DND-41 (cell line): ENCODE results near the gene GPC5.

Experiments used
- ATAC-seq: fragments of 200-7000 bp; cut with Tn5 transposase; 3 replicates; pipeline ENCODE4 v1.9.1; 2021; ENCODE audit warnings: low read depth; ENCODE audit not compliant: insufficient read depth
- DNase-seq: peaks from one replicate; pipeline ENCODE4 v3.0.0-alpha.2; 2020
- H2AFZ ChIP-seq: 2 replicates; pipeline ENCODE4 v1.6.0; 2012; ENCODE audit warnings: low read depth, low read length
- H3K27ac ChIP-seq: 2 replicates; pipeline ENCODE4 v1.5.1; 2012; ENCODE audit warnings: low read length, inconsistent platforms
- H3K27me3 ChIP-seq: fragments of 200-600 bp; sonication (generic); 2 replicates; pipeline ENCODE4 v1.6.0; 2012; ENCODE audit warnings: low read length, mild to moderate bottlenecking, inconsistent platforms; ENCODE audit not compliant: insufficient read depth, poor library complexity
- H3K36me3 ChIP-seq: 2 replicates; pipeline ENCODE4 v1.5.1; 2012; ENCODE audit warnings: low read length, inconsistent platforms; ENCODE audit not compliant: insufficient read depth
- H3K4me1 ChIP-seq: 2 replicates; pipeline ENCODE4 v1.5.1; 2012; ENCODE audit warnings: mild to moderate bottlenecking, low read length; ENCODE audit not compliant: insufficient read depth
- H3K4me2 ChIP-seq: 2 replicates; pipeline ENCODE4 v1.6.0; 2012; ENCODE audit warnings: mild to moderate bottlenecking, moderate library complexity, low read length, inconsistent platforms; ENCODE audit not compliant: insufficient read depth
- H3K4me3 ChIP-seq, 2 experiments: fragments of 200-600 bp in 1 of 2; shearing (Covaris generic) in 1 of 2; 2 replicates each; pipeline ENCODE4 v1.5.1; 2012 to 2016; ENCODE audit warnings: inconsistent platforms in 2 of 2, low read length in 2 of 2, mild to moderate bottlenecking in 2 of 2, low read depth in 1 of 2, moderate library complexity in 1 of 2
- H3K79me2 ChIP-seq: 2 replicates; pipeline ENCODE4 v1.6.0; 2012; ENCODE audit warnings: low read length, inconsistent platforms; ENCODE audit not compliant: insufficient read depth
- H3K9ac ChIP-seq: 2 replicates; pipeline ENCODE4 v1.6.0; 2012; ENCODE audit warnings: low read depth, mild to moderate bottlenecking, inconsistent platforms, low read length, moderate library complexity
- H3K9me3 ChIP-seq: 2 replicates; pipeline ENCODE4 v1.5.1; 2012; ENCODE audit warnings: low read length, moderate library complexity, mild to moderate bottlenecking, inconsistent platforms; ENCODE audit not compliant: insufficient read depth, severe bottlenecking
- H4K20me1 ChIP-seq: 2 replicates; pipeline ENCODE4 v1.6.0; 2012; ENCODE audit warnings: low read length; ENCODE audit not compliant: insufficient read depth
- CTCF ChIP-seq: IDR thresholded peaks from 2 replicates; pipeline ENCODE4 v1.5.1; 2012; ENCODE audit warnings: borderline replicate concordance, low read length, moderate library complexity, mild to moderate bottlenecking; ENCODE audit not compliant: poor library complexity, severe bottlenecking; ENCODE audit errors: extremely low read depth
- EZH2 ChIP-seq: IDR thresholded peaks from 3 replicates; pipeline ENCODE4 v1.6.1; 2012; ENCODE audit warnings: borderline replicate concordance, low read depth, mild to moderate bottlenecking, moderate library complexity, low read length, inconsistent platforms; ENCODE audit not compliant: severe bottlenecking

The GPC5 gene

GRCh38 chr13:92196591-92197256 is 798.3 kb downstream of the GPC5 start:
- Histone ChIP-seq H3K27ac (no peak overlapping the region), H3K9me3 (no peaks in the 10 kb centered on the region), H3K4me3 (no peak overlapping the region), H3K27me3 (no peaks in the 10 kb centered on the region), H3K9ac (no peak overlapping the region), H4K20me1 (no peaks in the 10 kb centered on the region), H3K4me2 (no peak overlapping the region), H3K79me2 (no peaks in the 10 kb centered on the region), H3K36me3 (no peaks in the 10 kb centered on the region), H2AFZ (no peak overlapping the region), H3K4me1 (no peaks in the 10 kb centered on the region)
- TF ChIP-seq CTCF (no peak), EZH2 (no peak)
- ATAC-seq (no peak), DNase-seq (no peak)

DNA sequence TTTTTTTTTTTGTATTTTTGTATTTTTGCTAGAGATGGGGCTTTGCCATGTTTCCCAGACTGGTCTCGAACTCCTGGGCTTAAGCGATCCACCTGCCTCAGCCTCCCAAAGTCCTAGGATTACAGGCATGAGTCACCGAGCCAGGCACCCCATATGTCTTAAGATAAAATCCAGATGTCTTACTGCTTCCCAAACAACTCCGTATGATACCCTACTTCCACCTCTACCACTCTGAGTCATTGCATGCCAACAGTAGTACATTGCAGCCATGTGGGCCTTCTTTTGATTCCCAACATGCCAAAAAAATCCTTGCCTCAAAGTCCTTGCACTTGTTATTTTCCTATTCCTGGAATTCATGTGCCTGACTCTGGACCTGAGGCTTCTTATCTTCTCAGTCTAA is 799.2 kb downstream of the GPC5 start:
- ATAC-seq = no peak
- no peak overlapping the region for H3K4me3 ChIP-seq
- no peaks in the 10 kb centered on the region for H3K9me3 ChIP-seq
- H3K36me3 ChIP-seq = no peaks in the 10 kb centered on the region
- no peaks in the 10 kb centered on the region for H3K79me2 ChIP-seq
- no peak for TF ChIP-seq CTCF
- TF ChIP-seq EZH2 = no peak
- no peak for DNase-seq
- no peaks in the 10 kb centered on the region for H3K27me3 ChIP-seq
- H2AFZ ChIP-seq = no peak overlapping the region
- no peak overlapping the region for H3K27ac ChIP-seq
- H3K9ac ChIP-seq = no peak overlapping the region
- no peaks in the 10 kb centered on the region for H3K4me1 ChIP-seq
- no peak overlapping the region for H3K4me2 ChIP-seq
- no peaks in the 10 kb centered on the region for H4K20me1 ChIP-seq

DNA sequence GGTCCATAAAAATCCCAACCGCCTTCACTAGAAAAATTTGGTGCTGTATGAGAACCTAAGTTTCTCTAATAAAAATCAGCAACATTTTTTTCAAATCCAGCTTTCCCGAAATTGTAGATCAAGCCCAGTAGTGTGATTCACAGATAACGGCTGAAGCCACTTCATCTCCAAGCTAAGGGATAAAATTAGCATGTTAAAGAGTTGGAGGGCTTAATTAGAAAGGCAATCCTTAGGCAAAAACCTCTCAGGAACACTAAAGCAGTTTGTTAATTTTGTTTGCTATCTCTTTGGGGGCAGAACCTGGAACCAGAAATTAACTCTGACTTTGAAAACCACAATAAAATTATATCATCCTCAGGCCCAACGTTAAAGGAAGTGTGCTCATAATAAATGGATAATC is 820.2 kb downstream of the GPC5 start:
- Histone ChIP-seq H4K20me1 (no peaks in the 10 kb centered on the region), H3K79me2 (no peaks in the 10 kb centered on the region), H3K4me1 (no peaks in the 10 kb centered on the region), H3K27me3 (no peaks in the 10 kb centered on the region), H3K9me3 (no peaks in the 10 kb centered on the region), H3K27ac (no peak overlapping the region), H3K36me3 (no peaks in the 10 kb centered on the region), H3K4me3 (no peak overlapping the region), H3K9ac (no peak overlapping the region), H3K4me2 (no peak overlapping the region), H2AFZ (no peak overlapping the region)
- no peak for ATAC-seq
- DNase-seq = no peak
- TF ChIP-seq CTCF = no peak
- no peak for TF ChIP-seq EZH2
